HL-60 (cell line): Measurements from ENCODE around the gene ZNF423.

Experiments used
- DNase-seq, 2 experiments: peaks; one replicate each; pipeline ENCODE4 v3.0.0-alpha.2; 2010 to 2020; ENCODE audit warnings: low read depth in 1 of 2, low spot score in 1 of 2
- H3K27ac ChIP-seq: fragments of 250-450 bp; sonication (Bioruptor Pico); replicated peaks from 2 replicates; pipeline ENCODE4 v1.5.1; 2020; ENCODE audit warnings: mild to moderate bottlenecking, moderate library complexity
- H3K27me3 ChIP-seq: fragments of 250-450 bp; sonication (Bioruptor Pico); 2 replicates; pipeline ENCODE4 v1.5.1; 2021; ENCODE audit warnings: mild to moderate bottlenecking, moderate library complexity; ENCODE audit not compliant: insufficient read depth, poor library complexity, severe bottlenecking
- H3K4me3 ChIP-seq: replicated peaks from 2 replicates; pipeline ENCODE4 v1.5.1; 2011; ENCODE audit warnings: mild to moderate bottlenecking, control low read depth, low read length; ENCODE audit not compliant: insufficient read depth
- CTCF ChIP-seq: IDR thresholded peaks from one replicate; pipeline ENCODE4 v1.5.1; 2011; ENCODE audit warnings: low read length, control low read depth, inconsistent platforms; ENCODE audit not compliant: insufficient read depth
- GABPA ChIP-seq: IDR thresholded peaks from 2 replicates; pipeline ENCODE4 v1.6.1; 2012; ENCODE audit warnings: low read depth
- POLR2AphosphoS5 ChIP-seq: IDR thresholded peaks from 2 replicates; pipeline ENCODE4 v1.6.1; 2012; ENCODE audit warnings: low read depth
- REST ChIP-seq: IDR thresholded peaks from 2 replicates; pipeline ENCODE4 v1.6.1; 2012; ENCODE audit warnings: low read depth; ENCODE audit not compliant: insufficient replicate concordance
- SPI1 ChIP-seq: IDR thresholded peaks from 2 replicates; pipeline ENCODE4 v1.6.1; 2012; ENCODE audit warnings: low read depth, mild to moderate bottlenecking, borderline replicate concordance

Gene ZNF423

GRCh38 chr16:49523435-49524159 lies 332.3 kb downstream of the ZNF423 start:
- TF ChIP-seq POLR2AphosphoS5, result no peak
- TF ChIP-seq GABPA, result no peak
- TF ChIP-seq CTCF, result no peak
- no peak for TF ChIP-seq REST
- no peak for TF ChIP-seq SPI1

GRCh38 chr16:49521734-49522325 lies 334.1 kb downstream of the ZNF423 start:
- DNase-seq, result no peak
- TF ChIP-seq CTCF (no peak), SPI1 (no peak), GABPA (no peak), POLR2AphosphoS5 (no peak), REST (no peak)
- no peak overlapping the region for H3K27ac ChIP-seq
- H3K27me3 ChIP-seq, result no peaks in the 10 kb centered on the region
- no peak overlapping the region for H3K4me3 ChIP-seq

More at GRCh38 chr16:49523435-49524159, 332.3 kb downstream of the ZNF423 start:
- H3K27ac ChIP-seq, result no peak overlapping the region
- no peaks in the 10 kb centered on the region for H3K27me3 ChIP-seq
- H3K4me3 ChIP-seq, result no peak overlapping the region
- DNase-seq, result no peak

- Histone ChIP-seq H3K27me3 (no peaks in the 10 kb centered on the region), H3K27ac (no peak overlapping the region)
- DNase-seq, result no peak
Observed at GRCh38 chr16:49520492-49521038, 335.3 kb downstream of the ZNF423 start.

More at GRCh38 chr16:49520492-49521038, 335.3 kb downstream of the ZNF423 start:
- TF ChIP-seq SPI1 (no peak), POLR2AphosphoS5 (no peak), CTCF (no peak), GABPA (no peak), REST (no peak)
- H3K4me3 ChIP-seq, result no peak overlapping the region
